Activated naive CD8-positive, alpha-beta T cell treated with anti-CD3 and anti-CD28 coated beads, Interleukin-2, amount 50 U/mL, for 16 hours (primary cell): Measurements from ENCODE around the gene PLBD2.

Experiments used
- DNase-seq: peaks from one replicate; pipeline ENCODE4 v3.0.0-alpha.2; 2020; ENCODE audit warnings: low read depth, low spot score

The PLBD2 gene

DNA sequence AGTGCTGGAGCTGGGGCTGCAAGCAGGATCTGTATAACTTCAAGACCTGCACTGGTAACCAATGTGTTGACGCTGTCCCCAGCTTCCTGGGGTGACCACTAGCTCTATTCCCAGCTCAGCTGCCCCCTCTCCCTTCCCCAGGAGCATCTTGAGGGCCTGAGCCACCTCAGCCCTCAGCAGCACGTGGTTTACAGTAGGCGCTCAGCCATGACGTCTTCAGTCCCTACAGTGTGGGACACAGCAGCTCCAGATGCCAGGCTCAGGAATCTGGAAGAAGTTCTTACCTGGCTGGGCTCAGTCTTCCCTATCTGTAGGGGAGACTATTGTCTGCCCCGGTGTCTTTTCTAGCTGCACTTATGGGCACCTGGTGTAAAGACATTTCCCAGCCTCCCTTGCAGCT lies 36.7 kb downstream of the PLBD2 start:
- DNase-seq, result no peak

GRCh38 chr12:113396200-113396599 lies 37.8 kb downstream of the PLBD2 start:
- no peak for DNase-seq

DNA sequence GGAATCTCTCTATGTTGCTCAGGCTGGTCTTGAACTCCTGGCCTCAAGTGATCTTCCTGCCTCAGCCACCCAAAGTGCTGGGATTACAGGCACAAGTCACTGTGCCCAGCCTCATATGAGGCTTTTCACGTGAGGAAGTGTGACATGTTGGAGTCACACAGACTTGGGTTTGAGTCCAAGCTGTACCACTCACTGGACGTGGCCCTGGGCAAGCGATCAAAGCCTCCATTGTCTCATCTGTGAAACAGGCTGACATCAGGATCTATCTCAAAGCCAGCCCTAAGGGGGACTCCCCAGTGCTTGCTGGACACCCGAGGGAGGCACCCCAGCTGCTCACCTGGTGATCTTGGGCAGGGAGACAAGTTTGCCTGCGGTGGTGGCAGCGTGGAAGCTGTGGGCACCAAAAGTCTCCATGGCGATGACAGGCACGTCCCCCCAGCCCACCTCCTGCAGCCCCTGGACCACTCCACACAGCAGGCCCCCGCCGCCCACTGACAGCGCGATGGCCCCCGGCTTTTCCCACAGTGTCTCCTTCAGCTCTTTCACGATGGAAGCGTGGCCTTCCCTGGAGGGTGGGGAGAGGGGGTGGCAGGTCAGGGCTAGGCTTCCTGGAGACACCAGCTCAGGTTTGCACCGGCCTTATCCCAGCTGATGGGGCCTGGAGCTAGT lies 38.6 kb downstream of the PLBD2 start:
- no peak for DNase-seq

- DNase-seq, result no peak
Measured at GRCh38 chr12:113397497-113398197, 39.3 kb downstream of the PLBD2 start.

GRCh38 chr12:113398346-113399290 lies 40.2 kb downstream of the PLBD2 start:
- no peak for DNase-seq

- no peak for DNase-seq
Measured at GRCh38 chr12:113399490-113399889, 41.1 kb downstream of the PLBD2 start.

DNA sequence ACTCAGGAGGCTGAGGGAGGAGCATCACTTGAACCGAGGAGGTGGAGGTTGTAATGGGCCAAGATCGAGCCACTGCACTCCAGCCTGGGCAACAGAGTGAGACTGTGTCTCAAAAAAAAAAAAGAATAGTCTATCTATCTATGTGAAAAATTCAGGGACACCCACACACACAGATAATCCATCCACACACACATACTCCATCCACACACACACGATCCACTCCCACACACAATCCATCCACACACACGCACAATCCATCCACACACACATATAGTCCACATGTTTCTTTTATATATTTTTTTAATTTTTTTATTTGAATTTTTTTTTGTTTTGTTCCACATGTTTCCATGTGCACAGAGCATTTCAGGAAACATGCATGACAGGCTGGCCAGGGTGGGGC lies 42.0 kb downstream of the PLBD2 start:
- DNase-seq, result no peak

DNA sequence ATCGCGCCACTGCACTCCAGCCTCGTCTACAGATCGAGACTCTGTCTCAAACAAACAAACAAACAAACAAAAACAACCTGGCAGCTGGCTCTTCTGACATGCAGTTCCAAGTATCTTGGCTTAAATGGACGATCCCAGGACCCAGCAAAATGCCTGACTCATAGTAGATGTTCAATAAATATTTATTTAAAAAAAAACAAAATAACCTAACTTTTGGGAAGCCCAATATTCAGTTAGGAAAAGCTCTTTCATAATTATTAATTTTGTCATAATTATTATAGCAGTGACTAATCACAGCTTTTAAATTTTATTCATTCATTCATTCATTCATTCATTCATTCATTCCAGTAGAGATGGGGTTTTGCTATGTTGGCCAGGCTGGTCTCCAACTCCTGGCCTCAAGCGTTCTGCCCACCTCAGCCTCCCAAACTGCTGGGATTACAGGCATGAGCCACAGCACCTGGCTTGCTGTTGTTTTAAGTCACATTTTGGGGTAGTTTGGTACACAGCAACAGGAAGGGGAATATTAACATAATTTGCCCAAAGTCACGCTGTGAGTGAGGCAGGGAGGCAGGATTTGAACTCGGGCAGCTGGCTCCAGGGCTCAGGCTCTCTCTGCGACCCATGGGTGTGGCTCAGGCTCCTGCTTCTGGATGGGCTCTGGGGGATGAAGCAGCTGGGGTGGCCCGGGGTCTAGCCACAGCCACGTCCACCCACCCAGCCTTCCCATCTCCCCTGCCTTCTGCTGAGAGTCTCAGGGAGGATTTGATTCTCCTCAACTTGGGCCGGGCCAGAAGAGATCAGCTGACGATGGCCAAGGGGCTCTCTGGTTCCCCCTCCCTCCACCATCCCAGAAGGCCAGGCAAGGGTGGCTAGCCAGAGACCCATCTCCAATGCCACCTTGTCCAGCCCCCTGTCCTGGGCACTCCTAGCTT lies 42.9 kb downstream of the PLBD2 start:
- DNase-seq, result no peak

- no peak for DNase-seq
Measured at GRCh38 chr12:113402586-113403260, 44.3 kb downstream of the PLBD2 start.

DNA sequence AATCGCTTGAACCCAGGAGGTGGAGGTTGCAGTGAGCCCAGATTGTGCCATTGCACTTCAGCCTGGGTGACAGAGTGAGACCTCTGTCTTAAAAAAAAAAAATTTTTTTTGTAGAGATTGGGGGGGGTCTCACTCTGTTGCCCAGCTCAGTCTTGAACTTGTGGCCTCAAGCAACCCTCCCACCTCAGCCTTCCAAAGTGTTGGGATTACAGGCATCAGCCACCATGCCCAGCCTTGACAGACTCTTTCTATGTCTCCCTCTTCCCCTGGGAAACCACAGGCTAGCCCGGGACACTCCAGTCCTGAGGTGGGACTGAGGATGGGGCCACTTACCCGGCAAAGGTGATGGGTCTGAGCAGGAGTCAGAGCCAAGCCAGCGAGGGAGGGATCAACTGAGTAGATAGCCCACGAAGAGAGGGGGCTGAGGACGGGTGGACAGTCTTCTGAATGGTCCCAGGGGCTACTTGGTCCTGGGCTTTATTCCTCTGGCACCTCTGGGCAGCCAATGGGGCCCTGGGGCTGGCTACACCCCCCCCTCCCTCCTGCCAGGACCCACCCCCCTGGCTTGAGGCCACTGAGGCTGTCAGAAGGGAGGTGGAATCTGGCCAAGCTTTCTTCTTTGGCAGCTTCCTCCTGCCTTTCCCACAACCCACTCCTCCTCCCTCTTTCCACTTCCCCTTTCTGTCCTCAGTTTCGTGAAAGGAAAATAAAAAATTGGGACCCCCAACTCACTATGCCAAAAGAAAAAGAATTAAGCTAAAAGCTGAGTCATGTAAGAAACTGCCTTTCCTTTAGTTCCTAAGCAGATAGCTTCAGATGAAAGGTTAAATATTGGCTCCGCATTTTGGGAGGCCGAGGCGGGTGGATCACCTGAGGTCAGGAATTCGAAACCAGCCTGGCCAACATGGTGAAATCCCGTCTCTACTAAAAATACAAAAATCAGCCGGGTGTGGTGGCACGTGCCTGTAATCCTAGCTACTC lies 45.3 kb downstream of the PLBD2 start, which contains the start of gene SDS:
Gene SDS (minus strand): TSS at position 453 of the 981 bp plus-strand sequence. CDS start 4,179 bp downstream, outside the sequence.
- DNase-seq, result no peak

GRCh38 chr12:113405694-113406093 lies 47.3 kb downstream of the PLBD2 start:
- DNase-seq, result no peak

DNA sequence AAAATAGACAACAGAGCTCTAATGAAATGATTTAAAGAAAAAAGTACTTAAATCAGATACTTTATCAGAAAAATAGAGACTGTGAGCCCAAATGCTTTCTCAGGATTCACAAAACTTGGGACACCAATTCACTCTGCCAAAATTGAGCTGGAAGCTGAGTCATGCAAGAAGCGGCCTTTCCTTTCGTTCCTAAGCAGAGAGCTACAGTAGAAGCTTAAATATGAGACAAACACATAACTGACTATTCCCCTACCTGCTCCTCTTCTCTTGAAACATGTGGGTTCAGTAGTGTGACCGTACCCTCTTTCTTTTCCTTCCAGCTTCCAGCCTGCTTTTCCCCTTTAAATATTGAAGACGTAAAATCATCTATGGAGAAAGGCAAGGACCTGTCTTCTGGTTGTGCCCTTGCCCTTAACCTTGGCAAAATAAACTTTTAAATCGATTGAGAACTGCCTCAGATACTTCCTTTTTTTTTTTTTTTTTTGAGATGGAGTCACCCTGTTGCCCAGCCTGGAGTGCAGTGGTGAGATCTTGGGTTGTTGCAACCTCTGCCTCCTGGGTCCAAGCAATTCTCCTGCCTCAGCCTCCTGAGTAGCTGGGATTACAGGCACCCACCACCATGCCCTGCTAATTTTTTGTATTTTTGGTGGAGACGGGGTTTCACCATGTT lies 49.7 kb downstream of the PLBD2 start:
- no peak for DNase-seq

DNA sequence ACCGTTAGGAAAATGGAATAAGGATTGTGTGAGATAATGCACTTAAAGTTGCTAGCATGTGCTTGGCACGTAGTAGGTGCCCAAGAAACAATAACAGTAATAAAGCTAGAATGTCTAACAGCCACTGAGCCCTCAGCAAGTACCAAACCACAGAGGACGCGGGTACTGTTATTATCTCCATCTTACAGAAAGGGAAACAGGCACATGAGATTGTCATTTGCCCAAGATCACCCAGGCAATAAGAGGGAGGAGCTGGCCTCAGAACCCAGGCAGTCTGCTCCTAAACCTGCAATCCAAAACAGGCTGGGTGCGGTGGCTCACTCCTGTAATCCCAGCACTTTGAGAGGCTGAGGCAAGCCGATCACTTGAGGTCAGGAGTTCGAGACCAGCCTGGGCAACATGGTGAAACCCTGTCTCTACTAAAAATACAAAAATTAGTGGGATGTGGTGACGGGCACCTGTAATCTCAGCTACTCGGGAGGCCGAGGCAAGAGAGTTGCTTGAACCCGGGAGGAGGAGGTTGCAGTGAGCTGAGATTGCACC lies 50.4 kb downstream of the PLBD2 start:
- DNase-seq, result no peak

- no peak for DNase-seq
Measured at GRCh38 chr12:113409462-113410124, 51.2 kb downstream of the PLBD2 start.

DNA sequence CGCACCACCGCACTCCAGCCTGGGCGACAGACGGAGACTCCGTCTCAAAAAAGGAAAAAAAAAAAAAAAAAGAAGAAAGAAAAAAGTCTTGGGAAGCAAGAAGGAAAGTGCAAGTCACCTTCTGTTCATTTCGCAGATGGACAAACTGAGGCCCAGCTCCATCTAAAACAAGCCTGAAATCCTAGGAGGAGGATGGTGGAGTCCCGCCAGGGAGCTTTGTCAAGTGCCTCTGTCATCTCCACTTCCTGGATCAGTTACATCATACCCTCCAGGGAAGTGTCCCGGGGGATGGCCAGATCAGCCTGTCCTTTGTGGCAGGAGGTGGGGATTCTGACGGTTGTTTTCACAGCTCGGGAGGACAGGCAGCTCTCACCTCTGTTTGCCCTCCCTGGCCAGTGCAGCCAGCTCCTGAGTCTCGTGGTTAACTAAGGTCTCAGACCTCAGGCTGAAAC lies 55.1 kb downstream of the PLBD2 start:
- DNase-seq, result no peak

GRCh38 chr12:113414519-113415038 lies 56.2 kb downstream of the PLBD2 start:
- DNase-seq, result no peak

- DNase-seq, result no peak
Measured at GRCh38 chr12:113416091-113416754, 57.8 kb downstream of the PLBD2 start.
